SK-N-SH (cell line): ENCODE measurements around the gene P2RY8.

Experiments
- CTCF ChIP-seq: fragments of 200-600 bp; sonication (generic); IDR thresholded peaks from 2 replicates; pipeline ENCODE4 v1.6.1; 2017; ENCODE audit warnings: antibody characterized with exemption, mild to moderate bottlenecking, moderate library complexity
- EP300 ChIP-seq, 2 experiments: IDR thresholded peaks; 2 replicates each; pipeline versions ENCODE4 v1.4.0 to v1.6.1; 2012; ENCODE audit warnings: borderline replicate concordance in 1 of 2, low read depth in 1 of 2, low read length in 1 of 2
- FOXM1 ChIP-seq: IDR thresholded peaks from 2 replicates; pipeline ENCODE4 v1.4.0; 2012; ENCODE audit warnings: low read depth, mild to moderate bottlenecking
- RXRA ChIP-seq: IDR thresholded peaks from 2 replicates; pipeline ENCODE4 v1.4.0; 2012; ENCODE audit warnings: low read depth, mild to moderate bottlenecking, borderline replicate concordance
- TEAD4 ChIP-seq: IDR thresholded peaks from 2 replicates; pipeline ENCODE4 v1.4.0; 2012; ENCODE audit warnings: mild to moderate bottlenecking, borderline replicate concordance; ENCODE audit not compliant: insufficient read depth
- ZBTB33 ChIP-seq: IDR thresholded peaks from 2 replicates; pipeline ENCODE4 v1.4.0; 2012; ENCODE audit warnings: low read depth, borderline replicate concordance

- TF ChIP-seq CTCF = no peak
- no peak for TF ChIP-seq RXRA
- TF ChIP-seq TEAD4 = no peak
- TF ChIP-seq FOXM1 = no peak
- no peak for TF ChIP-seq EP300 (IDR thresholded peaks at IDR 0.05; ENCODE audit: borderline replicate concordance in 1 of 2, low read depth in 1 of 2, low read length in 1 of 2)
- TF ChIP-seq ZBTB33 = no peak
Observed at GRCh38 chrX:1511150-1511549, 25.8 kb downstream of the P2RY8 start.
